HEK293 (cell line): ENCODE results near the gene USP5.

ENCODE experiments used
- AEBP2 ChIP-seq: fragments of 450-650 bp; formaldehyde crosslinking; IDR thresholded peaks from 2 replicates; pipeline ENCODE4 v1.5.1; 2016; ENCODE audit warnings: missing biosample characterization, missing genetic modification characterization, borderline replicate concordance
- ELK4 ChIP-seq: IDR thresholded peaks from 2 replicates; pipeline ENCODE4 v1.6.1; 2011; ENCODE audit warnings: mild to moderate bottlenecking, low read depth, low read length, borderline replicate concordance
- FEZF1 ChIP-seq: fragments of 450-650 bp; formaldehyde crosslinking; IDR thresholded peaks from 2 replicates; pipeline ENCODE4 v1.5.1; 2016; ENCODE audit warnings: missing biosample characterization, missing genetic modification characterization
- GLIS2 ChIP-seq: fragments of 450-650 bp; formaldehyde crosslinking; IDR thresholded peaks from 2 replicates; pipeline ENCODE4 v1.5.1; 2016; ENCODE audit warnings: missing biosample characterization, missing genetic modification characterization
- PRDM4 ChIP-seq: fragments of 450-650 bp; formaldehyde crosslinking; IDR thresholded peaks from 2 replicates; pipeline ENCODE4 v1.5.1; 2017; ENCODE audit warnings: missing biosample characterization, missing genetic modification characterization
- SP3 ChIP-seq: fragments of 450-650 bp; formaldehyde crosslinking; IDR thresholded peaks from 2 replicates; pipeline ENCODE4 v1.5.1; 2016; ENCODE audit warnings: missing biosample characterization, missing genetic modification characterization
- ZBTB11 ChIP-seq: fragments of 450-650 bp; formaldehyde crosslinking; conservative IDR thresholded peaks from 2 replicates; pipeline ENCODE4 v1.5.1; 2016; ENCODE audit warnings: low read depth, missing biosample characterization, missing genetic modification characterization
- ZBTB49 ChIP-seq: fragments of 450-650 bp; formaldehyde crosslinking; IDR thresholded peaks from 2 replicates; pipeline ENCODE4 v1.5.1; 2016; ENCODE audit warnings: missing biosample characterization, missing genetic modification characterization, low read depth
- ZFHX2 ChIP-seq: fragments of 450-650 bp; formaldehyde crosslinking; conservative IDR thresholded peaks from 2 replicates; pipeline ENCODE4 v1.5.1; 2016; ENCODE audit warnings: missing biosample characterization, missing genetic modification characterization
- ZNF132 ChIP-seq: fragments of 450-650 bp; formaldehyde crosslinking; IDR thresholded peaks from 2 replicates; pipeline ENCODE4 v1.5.1; 2017; ENCODE audit warnings: missing biosample characterization, missing genetic modification characterization, borderline replicate concordance
- ZNF488 ChIP-seq: fragments of 450-650 bp; formaldehyde crosslinking; IDR thresholded peaks from 2 replicates; pipeline ENCODE4 v1.5.1; 2016; ENCODE audit warnings: missing biosample characterization, missing genetic modification characterization
- ZNF544 ChIP-seq: fragments of 450-650 bp; formaldehyde crosslinking; IDR thresholded peaks from 2 replicates; pipeline ENCODE4 v1.5.0; 2017; ENCODE audit warnings: missing biosample characterization, missing genetic modification characterization
- ZNF677 ChIP-seq: fragments of 450-650 bp; IDR thresholded peaks from 2 replicates; pipeline ENCODE4 v1.5.0; 2018; ENCODE audit warnings: missing biosample characterization, mild to moderate bottlenecking, missing genetic modification characterization, moderate library complexity
- ZNF777 ChIP-seq: fragments of 450-650 bp; formaldehyde crosslinking; IDR thresholded peaks from 2 replicates; pipeline ENCODE4 v1.5.1; 2017; ENCODE audit warnings: missing biosample characterization, missing genetic modification characterization, borderline replicate concordance
- ZSCAN30 ChIP-seq: fragments of 450-650 bp; IDR thresholded peaks from 2 replicates; pipeline ENCODE4 v1.5.1; 2018; ENCODE audit warnings: missing biosample characterization, mild to moderate bottlenecking, missing genetic modification characterization, moderate library complexity

USP5 gene

GRCh38 chr12:6852651-6853354 lies 853 bp downstream of the USP5 start (continued):
- TF ChIP-seq ZBTB49 (tag by site-specific recombination): no peak
- TF ChIP-seq SP3 (tag by site-specific recombination): peak; percentile 12
- TF ChIP-seq PRDM4: no peak
- no peak for TF ChIP-seq ELK4
- TF ChIP-seq ZNF777 (tag by site-specific recombination): no peak
- no peak for TF ChIP-seq ZBTB11 (tag by site-specific recombination)
- no peak; the same call in 1 of the 2 replicates for TF ChIP-seq FEZF1 (tag by site-specific recombination)
- no peak for TF ChIP-seq ZFHX2 (tag by site-specific recombination)
- TF ChIP-seq ZNF132 (tag by site-specific recombination): no peak
- TF ChIP-seq ZNF544 (tag by site-specific recombination): no peak
- no peak for TF ChIP-seq ZSCAN30 (tag by site-specific recombination)
- 0 out of 2 replicates have a peak, but pooled peaks have one; percentile 15 for TF ChIP-seq GLIS2 (tag by site-specific recombination)
- TF ChIP-seq ZNF488 (tag by site-specific recombination): no peak
- no peak for TF ChIP-seq ZNF677 (tag by site-specific recombination)
- TF ChIP-seq AEBP2 (tag by site-specific recombination): no peak
